Stimulated activated CD4-positive, alpha-beta T cell treated with anti-CD3 and anti-CD28 coated beads, Interleukin-1b, Interleukin-23, amount 100 ng/mL, for 24 hours (primary cell): ENCODE data around the gene RIPK1.
"Not testable (repeated sequence)": the region's sequence is repeated elsewhere in the genome, so short reads cannot be mapped to it uniquely, and the experiment has no call there.

Source experiments
- DNase-seq, 4 experiments: peaks; one replicate each; pipeline ENCODE4 v3.0.0-alpha.2; 2020; ENCODE audit warnings: low read depth in 4 of 4, low spot score in 1 of 4

The RIPK1 gene

DNA sequence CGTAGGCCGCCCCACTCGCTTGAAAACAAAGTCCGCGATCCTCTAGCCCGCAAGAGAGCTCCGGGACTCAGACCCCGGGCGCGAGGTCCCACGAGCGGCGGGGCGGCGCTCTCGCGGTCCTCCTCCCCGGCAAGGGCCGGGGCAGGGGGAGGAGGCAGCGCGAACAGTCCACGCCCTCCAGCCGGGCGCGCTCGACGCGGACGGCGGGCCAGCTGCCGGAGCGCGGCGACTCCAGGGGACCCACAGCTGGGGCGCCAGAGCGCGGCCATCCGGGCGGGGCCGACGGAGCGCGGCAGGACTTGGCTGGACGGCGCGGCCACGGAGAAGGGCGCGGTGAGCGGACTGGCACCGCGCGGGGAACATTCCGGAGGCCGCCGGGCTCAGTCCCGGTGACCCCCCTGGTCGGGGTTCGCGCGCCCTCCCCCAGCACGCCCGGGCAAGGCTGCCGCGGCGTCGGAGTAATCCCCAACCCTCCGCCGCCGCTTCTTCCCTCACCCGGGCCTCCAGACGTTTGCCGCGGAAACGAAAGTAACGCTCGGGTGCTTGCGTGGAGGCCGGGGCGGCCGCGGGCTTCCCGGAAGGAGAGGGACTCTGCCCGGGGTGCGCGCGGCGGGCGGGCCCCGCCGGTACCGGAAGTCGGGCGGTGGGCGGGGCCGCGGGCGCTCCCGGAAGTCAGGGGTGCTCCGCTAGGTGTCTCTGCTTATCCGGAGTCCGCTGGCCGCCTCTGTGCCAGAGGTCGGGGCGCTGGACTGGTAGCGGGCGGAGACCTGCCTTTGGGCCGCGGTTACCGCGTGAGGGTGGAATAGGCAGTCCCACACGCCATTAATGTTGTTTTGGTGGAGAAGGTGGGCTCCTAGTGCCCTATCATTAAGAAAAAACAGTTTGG lies at the start of gene RIPK1:
Gene RIPK1 (plus strand): TSS at position 166 of the 886 bp plus-strand sequence. CDS start 8,330 bp downstream, outside the sequence.
- DNase-seq = peak; percentile 87 to 93 (median 88)

DNA sequence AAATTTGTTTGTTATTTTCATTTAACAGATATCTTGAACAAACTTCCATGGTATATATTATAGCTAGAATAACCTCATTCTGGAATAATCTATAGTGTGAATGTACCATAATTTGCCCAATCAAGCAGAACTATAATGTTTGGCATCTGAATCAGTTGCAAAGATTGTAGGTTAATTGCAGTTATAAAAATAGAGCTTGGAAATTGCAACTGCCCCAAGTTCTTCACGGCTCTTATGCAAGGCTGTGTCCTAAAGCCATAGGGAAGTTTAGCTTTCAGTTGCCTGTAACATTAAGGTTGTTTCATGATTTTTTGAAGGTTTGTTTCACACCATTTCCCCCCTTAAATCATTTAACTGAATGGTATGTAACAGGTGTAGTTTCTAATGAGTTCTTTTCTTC lies 49.2 kb upstream of the RIPK1 start:
- DNase-seq = no peak

DNA sequence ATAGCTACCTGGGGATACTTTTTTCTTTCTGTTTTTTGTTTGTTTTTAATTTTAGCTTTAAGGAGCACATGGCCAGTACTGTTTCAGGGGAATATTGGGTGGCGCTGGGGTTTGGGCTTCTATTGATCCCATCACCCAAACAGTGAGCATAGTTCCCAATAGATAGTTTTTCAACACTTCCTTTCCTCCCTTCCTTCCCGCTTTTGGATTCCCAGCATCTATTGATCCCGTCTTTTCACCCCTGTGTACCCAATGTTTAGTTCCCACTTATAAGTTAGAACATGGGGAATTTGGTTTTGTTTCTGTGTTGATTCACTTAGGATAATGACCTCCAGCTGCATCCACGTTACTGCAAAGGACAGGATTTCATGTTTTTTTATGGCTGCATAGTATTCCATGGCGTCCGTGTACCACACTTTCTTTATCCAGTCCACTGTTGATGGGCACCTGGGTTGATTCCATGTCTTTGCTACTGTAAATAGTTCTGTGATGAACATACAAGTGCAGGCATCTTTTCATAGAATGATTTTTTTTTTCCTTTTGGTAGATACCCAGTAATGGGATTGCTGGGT lies 48.5 kb upstream of the RIPK1 start:
- DNase-seq = no peak

DNA sequence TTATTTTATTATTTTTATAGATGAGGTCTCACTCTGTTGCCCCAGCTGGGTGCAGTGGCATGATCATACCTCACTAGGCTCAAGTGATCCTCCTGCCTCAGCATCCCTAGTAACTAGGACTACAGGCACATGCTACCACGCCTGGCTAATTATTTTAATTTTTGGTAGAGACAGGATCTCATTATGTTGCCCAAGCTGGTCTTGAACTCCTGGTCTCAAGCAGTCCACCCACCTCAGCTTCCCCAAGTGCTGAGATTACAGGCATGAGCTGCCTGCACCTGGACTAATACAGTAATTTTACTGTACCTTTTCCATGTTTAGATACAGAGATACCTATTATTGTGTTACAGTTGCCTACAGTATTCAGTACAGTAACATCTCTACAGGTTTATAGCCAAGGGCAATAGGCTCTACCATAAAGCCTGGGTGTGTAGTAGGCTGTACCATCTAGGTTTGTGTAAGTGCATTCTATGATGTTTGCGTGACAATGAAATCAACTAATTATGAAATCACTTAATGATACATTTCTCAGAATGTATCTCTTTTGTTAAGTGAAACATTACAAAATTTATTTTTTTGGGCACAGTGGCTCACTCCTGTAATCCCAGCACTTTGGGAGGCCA lies 47.2 kb upstream of the RIPK1 start:
- not testable (repeated sequence) for DNase-seq

DNA sequence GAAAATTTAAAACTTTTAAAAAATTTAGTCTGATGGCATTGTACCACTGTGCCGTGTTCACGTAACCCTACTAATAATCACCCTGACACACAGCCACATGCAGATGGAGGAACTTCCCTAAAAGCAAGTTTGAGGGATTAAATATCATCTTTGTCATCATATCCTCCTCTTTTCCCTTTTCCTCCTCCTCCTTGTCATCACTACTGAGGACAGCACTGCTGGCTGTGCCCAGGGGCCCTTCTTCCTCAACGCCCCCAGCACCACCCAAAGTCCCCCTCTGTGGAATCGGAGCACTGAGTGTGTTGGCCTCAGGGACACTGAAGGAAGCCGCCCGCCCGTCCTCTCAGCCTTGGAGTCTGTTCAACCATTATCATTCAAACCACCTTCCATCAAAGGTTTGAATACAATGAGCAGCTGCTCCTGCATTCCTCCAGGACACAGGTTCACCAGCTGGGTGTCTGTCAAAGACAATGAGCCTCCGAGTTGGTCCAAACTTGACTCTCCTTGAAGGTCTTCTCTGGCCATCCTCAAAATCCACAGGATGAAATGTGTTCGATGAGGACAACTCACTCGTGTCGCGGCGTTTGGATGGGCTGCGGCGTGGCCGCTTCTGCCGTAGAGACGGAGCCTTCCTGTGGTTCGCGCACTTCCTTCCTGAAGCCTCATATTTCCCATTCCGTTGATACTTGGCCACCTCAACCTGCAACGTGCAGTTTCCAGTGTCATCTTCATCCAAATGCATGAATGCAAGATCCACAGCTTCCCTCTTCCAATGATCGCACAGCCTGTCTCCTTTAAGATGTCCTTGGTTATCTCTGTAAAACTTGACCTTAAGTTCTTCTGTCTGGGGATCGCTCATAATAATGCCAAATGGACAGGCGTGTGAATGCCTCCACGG lies 45.3 kb upstream of the RIPK1 start:
- peak in 2 of 4 experiments; percentile 10 to 37 for DNase-seq

DNA sequence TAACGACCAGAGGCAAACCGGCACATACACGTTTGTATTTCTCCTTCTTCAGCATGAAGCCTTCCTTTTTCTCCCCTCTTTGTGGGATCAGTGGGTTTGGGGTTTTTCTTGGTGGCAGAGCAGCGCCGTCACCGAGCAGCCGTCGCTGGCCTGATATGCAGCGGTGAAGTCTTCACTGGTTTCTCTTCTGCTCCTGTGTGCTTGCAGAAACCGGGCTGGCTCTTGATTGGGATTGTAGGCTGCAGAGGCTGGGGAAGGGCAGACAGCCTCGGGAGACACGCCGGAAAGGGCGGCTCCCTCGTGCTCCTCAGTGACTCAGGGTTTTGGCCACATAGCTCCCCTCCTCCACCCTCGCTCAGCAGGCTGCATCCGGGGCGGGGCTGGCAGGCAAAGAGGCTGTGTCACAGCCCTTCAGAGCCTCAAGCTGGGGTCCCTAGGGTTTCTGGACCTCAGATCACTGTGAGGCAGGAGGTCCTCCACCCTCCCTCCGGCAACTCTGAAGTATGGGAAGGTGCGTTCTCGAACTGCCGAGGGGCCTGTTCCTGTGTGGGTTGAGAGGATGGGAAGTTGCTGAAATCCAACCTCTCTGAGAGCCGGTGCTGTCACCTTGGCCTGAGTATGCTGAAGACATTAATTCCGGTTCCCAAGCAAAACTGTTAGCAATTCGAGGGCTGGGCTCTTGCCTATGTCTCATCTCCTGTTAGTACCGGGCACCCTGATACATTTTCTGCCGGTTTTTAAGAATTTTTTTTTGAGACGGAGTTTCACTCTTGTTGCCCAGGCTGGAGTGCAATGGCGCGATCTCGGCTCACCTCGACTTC lies 44.4 kb upstream of the RIPK1 start:
- peak; percentile 64 to 90 (median 77) for DNase-seq

DNA sequence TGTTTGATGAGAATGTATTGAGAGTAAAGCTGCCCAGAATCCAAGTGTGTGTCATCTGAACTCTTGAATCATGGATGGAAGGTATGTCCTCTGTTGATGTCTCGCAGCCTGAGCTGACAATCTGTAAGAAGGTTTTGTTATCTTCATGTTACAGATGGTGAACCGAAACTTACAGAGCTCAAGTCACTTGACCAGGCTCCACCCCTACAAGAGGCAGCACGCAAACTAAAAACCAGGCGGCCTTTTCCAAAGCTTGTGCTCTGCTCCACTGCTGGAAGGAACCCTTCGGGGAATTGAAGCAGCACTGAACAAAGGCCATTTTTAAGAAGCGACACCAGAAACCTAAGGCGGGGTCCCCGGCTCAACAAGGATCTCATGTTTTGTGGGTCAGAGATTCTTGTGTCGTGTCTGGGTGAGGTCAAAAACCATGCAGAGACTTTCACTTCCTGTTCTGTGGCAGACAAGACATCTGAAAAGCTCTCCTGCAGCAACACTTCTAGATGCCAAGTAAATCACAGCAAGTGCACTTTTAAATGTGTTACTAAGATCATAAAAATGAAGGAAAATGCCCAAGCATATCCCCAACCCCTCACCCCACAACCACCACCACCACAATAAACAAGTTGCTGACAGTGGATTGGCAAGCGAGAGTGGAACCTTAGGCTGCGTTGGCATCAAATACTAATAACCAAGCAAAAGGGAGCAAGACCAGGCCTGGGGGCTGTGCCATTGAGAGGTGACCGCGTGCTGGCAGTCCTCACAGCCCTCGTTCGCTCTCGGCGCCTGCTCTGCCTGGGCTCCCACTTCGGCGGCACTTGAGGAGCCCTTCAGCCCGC lies 41.3 kb upstream of the RIPK1 start:
- no peak for DNase-seq

DNA sequence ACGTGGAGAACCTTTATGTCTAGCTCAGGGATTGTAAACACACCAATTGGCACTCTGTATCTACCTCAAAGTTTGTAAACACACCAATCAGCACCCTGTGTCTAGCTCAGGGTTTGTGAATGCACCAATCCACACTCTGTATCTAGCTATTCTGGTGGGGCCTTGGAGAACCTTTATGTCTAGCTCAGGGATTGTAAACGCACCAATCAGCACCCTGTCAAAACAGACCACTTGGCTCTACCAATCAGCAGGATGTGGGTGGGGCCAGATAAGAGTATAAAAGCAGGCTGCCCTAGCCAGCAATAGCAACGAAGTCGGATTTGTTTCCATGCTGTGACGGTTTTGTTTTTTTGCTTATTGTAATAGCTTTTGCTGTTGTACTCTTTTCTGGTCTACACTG lies 40.1 kb upstream of the RIPK1 start:
- not testable (repeated sequence) for DNase-seq

DNA sequence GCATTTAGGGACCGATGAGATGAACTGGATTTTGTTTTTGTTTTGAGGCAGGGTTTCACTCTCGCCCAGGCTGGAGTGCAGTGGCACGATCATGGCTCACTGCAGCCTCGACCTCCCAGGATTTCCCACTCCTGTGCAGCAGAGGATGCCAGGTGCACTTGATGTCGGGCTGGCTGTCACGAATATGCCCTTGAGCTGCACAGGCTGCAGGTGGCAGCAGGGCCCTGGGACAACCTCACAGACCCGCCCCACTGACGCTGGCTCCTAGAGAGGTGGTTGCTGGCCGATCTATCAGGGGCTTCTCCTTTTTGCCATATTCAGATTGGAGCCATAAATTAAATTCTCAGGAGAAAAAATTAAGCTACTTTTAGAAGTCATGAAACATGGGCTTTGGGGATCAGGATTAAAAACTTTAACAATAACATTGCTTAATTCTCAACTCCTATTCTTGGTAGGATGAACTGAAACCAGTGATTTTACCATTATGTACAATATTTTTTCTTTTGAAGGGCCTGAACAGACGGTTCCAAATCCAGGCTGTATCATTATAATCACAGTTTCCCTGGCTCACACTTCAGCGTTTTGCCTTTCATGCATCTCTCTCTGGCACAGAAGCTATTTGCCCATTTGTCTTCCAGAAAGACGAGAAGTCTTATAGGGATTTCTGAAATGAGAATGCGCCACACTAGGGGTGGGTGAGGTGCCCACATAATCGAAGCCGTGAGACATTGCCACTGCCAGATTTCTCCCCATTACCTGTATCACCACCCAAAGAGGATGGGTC lies 36.2 kb upstream of the RIPK1 start:
- no peak for DNase-seq

DNA sequence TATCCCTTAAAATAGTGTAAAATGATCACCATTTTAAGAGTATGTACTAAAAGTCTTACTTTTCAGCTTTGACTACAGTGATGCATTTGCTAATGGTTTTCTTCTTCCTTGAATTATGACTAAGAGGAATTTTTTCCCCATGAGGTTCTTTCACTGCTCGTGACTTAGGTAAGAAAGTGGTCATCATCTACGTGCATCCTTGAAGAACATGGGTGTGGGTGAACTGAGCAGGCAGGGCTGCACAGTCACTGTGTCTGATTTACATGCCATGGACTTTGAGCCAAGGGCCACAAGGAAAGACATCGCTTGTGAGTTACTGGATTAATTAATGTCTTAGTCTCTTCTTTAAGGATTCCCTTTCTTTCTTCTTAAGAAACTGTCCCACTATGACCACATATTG lies 35.3 kb upstream of the RIPK1 start:
- DNase-seq = no peak

DNA sequence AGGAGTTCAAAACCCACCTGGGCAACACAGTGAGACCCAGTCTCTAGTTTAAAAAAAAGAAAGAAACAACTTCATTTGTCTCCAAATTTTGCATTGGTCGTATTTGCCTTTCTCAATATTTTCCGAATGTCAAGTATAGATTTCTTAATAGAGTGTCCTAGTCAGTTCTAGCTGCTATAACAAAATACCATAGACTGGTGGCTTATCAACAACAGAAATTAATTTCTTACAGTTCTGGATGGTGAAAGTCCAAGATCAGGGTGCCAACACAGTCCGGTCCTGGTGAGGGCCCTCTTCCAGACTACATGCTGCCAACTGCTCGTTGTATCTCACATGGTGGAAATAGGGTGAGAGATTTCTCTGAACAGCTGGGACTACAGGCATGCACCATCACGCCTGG lies 34.6 kb upstream of the RIPK1 start:
- no peak for DNase-seq

DNA sequence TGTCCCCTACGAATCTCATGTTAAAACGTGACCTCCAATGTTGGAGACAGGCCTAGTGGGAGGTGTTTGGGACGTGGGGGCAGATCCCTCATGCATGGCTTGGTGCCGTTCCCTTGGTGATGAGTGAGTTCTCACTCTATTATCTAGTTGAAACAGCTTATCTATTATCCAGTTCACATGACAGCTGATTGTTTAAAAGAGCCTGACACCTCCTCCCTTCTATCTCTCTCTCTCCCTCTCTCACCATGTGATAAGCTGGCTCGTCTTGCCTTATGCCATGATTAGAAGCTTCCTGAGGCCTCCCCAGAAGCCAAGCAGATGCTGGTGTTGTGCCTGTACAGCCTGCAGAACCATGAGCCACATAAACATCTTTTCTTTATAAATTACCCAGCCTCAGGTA lies 32.9 kb upstream of the RIPK1 start:
- DNase-seq = no peak

DNA sequence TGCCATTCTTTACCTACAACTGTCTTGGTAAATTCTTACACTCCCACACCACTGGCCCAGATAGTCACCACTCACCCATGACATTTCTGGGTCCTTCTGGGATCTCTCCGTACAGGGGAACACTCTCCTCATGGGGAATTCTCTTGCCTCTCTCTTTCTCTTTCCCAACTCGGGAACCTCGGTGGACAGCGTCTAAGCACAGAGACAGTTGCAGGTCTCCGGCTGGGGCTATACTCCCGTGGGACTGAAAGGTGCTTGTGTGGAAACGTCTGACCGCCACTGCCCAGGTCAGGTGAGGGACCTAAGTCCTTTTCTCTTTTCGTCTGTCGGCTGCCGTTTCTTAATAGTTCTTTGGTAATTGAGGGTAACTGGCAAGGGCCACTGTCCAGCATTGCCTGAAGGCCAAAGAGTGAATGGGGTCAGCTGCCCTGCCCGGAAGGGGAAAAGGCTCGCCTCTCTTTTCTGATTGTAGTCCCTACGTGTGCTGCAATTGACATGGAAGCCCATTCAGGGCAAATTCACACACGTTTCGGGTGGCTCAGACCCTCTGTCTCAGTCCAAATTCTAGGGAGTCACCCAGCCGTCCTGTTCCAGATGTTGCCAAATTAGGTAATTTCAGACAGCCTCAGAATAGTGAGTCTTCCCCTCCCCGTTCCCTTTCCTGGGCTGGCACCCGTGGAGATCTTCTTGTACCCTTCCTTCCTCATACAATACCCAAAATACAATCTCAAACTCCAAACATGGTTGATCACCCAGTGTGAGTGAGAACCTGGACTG lies 31.2 kb upstream of the RIPK1 start:
- no peak for DNase-seq

DNA sequence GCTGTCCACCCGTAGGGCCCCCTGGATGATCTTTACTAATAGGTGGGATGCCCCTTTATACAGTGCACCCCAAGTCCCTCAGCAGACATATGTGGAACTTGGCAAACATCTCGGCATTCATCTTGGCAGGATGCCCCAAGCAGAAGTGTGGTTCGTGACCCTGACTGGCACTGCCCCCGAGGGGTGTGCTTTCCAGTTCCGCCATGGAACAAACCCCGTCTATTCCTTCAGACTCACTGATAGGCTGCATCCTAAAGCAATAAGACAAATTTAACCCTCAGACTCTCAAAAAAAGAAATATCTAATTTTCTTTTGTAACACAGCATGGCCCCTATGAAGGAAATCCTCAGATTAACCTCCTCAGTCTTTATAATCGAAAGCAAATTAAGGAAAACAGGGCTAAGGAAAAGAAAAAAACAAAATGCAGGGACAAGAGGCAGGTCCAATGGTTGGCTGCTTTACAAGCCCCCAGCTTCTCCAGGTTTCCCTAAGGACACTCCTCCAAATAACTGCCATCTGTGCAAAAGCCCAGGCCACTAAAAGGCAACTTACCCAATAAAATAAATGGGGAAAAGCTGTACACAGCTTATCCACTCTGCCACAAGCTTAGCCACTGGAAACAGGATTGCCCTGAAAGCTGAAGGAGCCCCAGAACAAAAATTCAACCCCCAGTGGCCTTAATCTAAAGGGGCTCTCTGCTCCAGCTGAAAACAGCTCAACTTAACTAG lies 30.5 kb upstream of the RIPK1 start:
- no peak for DNase-seq

DNA sequence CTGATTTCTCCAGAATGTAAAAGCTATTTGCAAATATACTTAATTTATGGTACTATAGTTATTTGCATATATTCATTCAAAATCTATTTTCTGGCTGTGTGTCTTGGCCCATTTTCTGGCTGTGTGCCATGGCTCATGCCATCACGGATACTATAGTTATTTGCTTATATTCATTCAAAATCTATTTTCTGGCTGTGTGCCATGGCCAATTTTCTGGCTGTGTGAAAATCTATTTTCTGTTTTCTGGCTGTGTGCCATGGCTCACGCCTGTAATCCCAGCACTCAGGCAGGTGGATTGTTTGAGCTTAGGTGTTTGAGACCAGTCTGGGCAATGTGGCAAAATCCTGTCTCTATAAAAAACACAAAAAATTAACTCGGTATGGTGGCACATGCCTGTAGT lies 28.9 kb upstream of the RIPK1 start:
- no peak for DNase-seq

DNA sequence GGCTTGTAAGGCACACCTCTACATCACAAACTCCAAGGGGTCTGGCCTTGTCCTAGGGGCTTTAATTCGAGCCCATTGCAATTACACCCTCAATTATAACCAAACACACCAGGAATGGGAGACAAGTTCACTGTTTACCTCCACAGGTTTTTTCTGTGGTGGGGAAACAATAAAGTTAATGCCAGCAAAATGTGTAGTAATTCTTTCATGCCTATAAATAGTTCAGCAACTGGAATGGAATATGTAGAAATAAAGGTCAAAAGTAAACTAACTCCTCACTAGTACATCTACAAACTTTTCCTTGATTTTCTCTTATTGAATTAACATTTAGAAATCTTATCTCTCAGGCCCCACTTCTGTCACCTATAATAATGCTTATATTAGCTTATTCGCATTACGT lies 27.1 kb upstream of the RIPK1 start:
- DNase-seq = no peak

DNA sequence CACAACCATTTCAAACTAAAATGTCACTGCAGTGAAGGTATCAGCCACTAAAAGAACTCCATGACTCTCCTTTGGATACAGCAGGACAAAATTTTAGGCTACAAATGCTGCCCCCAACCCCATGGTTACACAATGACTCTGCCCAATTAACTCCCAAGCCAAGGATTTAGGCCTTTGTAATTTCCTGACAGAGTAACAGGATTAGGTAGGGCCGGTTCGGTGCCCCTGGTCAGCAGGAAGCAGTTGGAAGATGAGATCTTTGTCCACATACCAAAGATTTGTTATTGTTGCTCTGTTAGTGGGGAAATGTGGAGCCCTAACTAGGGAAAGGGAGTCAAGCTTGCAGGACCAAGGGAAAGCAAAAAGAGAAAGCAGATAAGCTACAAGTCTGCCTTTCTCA lies 26.7 kb upstream of the RIPK1 start:
- DNase-seq = no peak
